Osteoblast (primary cell): Measurements from ENCODE around the gene SPIRE1. TPM values are rescaled to one million over a fixed set of nuclear protein-coding genes. Genes with fewer than 3 reads are reported as not detected.

Experiments
- DNase-seq: peaks from one replicate; pipeline ENCODE4 v3.0.0; 2011; ENCODE audit warnings: low spot score, mixed read lengths; ENCODE audit not compliant: insufficient read length; ENCODE audit errors: missing footprints
- H2AFZ ChIP-seq: 2 replicates; pipeline ENCODE4 v1.6.0; 2011; ENCODE audit warnings: mild to moderate bottlenecking, low read length
- H3K27ac ChIP-seq: 2 replicates; pipeline ENCODE4 v1.5.1; 2011; ENCODE audit warnings: mild to moderate bottlenecking, low read depth, low read length, moderate library complexity
- H3K27me3 ChIP-seq: 2 replicates; pipeline ENCODE4 v1.6.0; 2012; ENCODE audit warnings: mild to moderate bottlenecking, control low read depth, inconsistent platforms, low read length, moderate library complexity; ENCODE audit not compliant: insufficient read depth
- H3K36me3 ChIP-seq: 2 replicates; pipeline ENCODE4 v1.5.1; 2011; ENCODE audit warnings: mild to moderate bottlenecking, low read length, control low read depth, moderate library complexity; ENCODE audit not compliant: insufficient read depth
- H3K4me1 ChIP-seq: 2 replicates; pipeline ENCODE4 v1.5.1; 2011; ENCODE audit warnings: mild to moderate bottlenecking, low read length, control low read depth, moderate library complexity; ENCODE audit not compliant: insufficient read depth
- H3K4me2 ChIP-seq: 2 replicates; pipeline ENCODE4 v1.6.0; 2011; ENCODE audit warnings: mild to moderate bottlenecking, low read length; ENCODE audit not compliant: insufficient read depth
- H3K4me3 ChIP-seq: fragments of 200-600 bp; sonication (generic); 3 replicates; pipeline ENCODE4 v1.5.1; 2012; ENCODE audit warnings: mild to moderate bottlenecking, low read length, inconsistent platforms; ENCODE audit not compliant: insufficient read depth
- H3K79me2 ChIP-seq: 2 replicates; pipeline ENCODE4 v1.6.0; 2012; ENCODE audit warnings: mild to moderate bottlenecking, low read length, control low read depth, inconsistent platforms; ENCODE audit not compliant: insufficient read depth
- H3K9me3 ChIP-seq: 2 replicates; pipeline ENCODE4 v1.5.1; 2011; ENCODE audit warnings: low read depth, low read length, control low read depth
- H4K20me1 ChIP-seq: 2 replicates; pipeline ENCODE4 v1.6.0; 2012; ENCODE audit warnings: mild to moderate bottlenecking, low read length, control low read depth; ENCODE audit not compliant: insufficient read depth
- CTCF ChIP-seq: IDR thresholded peaks from 2 replicates; pipeline ENCODE4 v1.5.1; 2011; ENCODE audit warnings: mild to moderate bottlenecking, low read depth, low read length, moderate library complexity; ENCODE audit errors: extremely low read depth
- total RNA-seq: library from RNA; depleted of rRNA; stranded (reverse); fragments of >200 nt; gene quantifications from 2 replicates; pipeline ENCODE4 v1.2.3, GENCODE V29; 2012

Gene SPIRE1
- total RNA-seq, 1 donor, result 64.4 TPM

- Histone ChIP-seq H3K4me2 (no peak overlapping the region), H3K9me3 (no peaks in the 10 kb centered on the region), H3K27ac (no peak overlapping the region), H3K27me3 (no peaks in the 10 kb centered on the region), H3K4me1 (peaks cover 22% of the 10 kb centered on the region), H4K20me1 (peaks cover 5% of the 10 kb centered on the region), H3K4me3 (no peak overlapping the region), H2AFZ (no peak overlapping the region), H3K36me3 (no peaks in the 10 kb centered on the region), H3K79me2 (peaks cover 18% of the 10 kb centered on the region)
- TF ChIP-seq CTCF, result no peak
- no peak for DNase-seq
Observed at GRCh38 chr18:12405066-12405465, 252.8 kb downstream of the SPIRE1 start.

GRCh38 chr18:12403601-12404506 lies 254.1 kb downstream of the SPIRE1 start:
- peak; percentile 86 for DNase-seq
- peak overlapping the region; percentile 33 for H3K4me2 ChIP-seq
- H3K36me3 ChIP-seq, result no peaks in the 10 kb centered on the region
- H2AFZ ChIP-seq, result peak overlapping the region; percentile 3
- TF ChIP-seq CTCF, result no peak
- H3K27ac ChIP-seq, result peak overlapping the region; percentile 48
- no peak overlapping the region for H3K4me3 ChIP-seq
- H4K20me1 ChIP-seq, result no peaks in the 10 kb centered on the region
- H3K79me2 ChIP-seq, result peaks cover 7% of the 10 kb centered on the region
- no peaks in the 10 kb centered on the region for H3K27me3 ChIP-seq
- peaks cover 15% of the 10 kb centered on the region for H3K4me1 ChIP-seq
- no peaks in the 10 kb centered on the region for H3K9me3 ChIP-seq

DNA sequence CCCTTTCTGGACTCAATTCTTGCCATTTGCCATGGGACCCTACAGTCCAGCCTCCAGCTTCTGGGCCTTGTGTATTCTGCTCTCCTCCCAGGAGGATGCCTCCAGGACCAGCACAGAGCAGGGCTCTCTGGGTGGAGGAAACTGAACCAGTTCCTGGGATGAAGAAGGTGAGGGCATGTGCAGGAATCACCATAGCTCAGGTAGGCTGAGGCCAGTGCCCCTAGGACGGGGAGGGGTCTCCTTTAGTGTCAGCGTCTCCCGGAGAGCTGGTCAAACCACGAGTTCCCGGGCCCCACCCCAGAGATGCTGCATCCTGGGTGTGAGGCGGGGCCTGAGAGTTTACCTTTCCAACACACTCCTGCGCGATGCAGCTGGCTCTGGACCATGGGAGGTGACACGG lies 256.0 kb downstream of the SPIRE1 start:
- H3K27me3 ChIP-seq, result no peaks in the 10 kb centered on the region
- H2AFZ ChIP-seq, result no peak overlapping the region
- H3K27ac ChIP-seq, result no peak overlapping the region
- no peak overlapping the region for H3K4me3 ChIP-seq
- H3K4me1 ChIP-seq, result peaks cover 13% of the 10 kb centered on the region
- H3K9me3 ChIP-seq, result no peaks in the 10 kb centered on the region
- H3K79me2 ChIP-seq, result no peaks in the 10 kb centered on the region
- no peak overlapping the region for H3K4me2 ChIP-seq
- TF ChIP-seq CTCF, result no peak
- DNase-seq, result no peak
- no peaks in the 10 kb centered on the region for H3K36me3 ChIP-seq
- H4K20me1 ChIP-seq, result no peaks in the 10 kb centered on the region

GRCh38 chr18:12399231-12399630 lies 258.7 kb downstream of the SPIRE1 start:
- no peaks in the 10 kb centered on the region for H3K9me3 ChIP-seq

More at GRCh38 chr18:12399231-12399630, 258.7 kb downstream of the SPIRE1 start:
- H3K27ac ChIP-seq, result no peak overlapping the region
- no peaks in the 10 kb centered on the region for H3K27me3 ChIP-seq
- no peaks in the 10 kb centered on the region for H3K36me3 ChIP-seq
- no peak overlapping the region for H3K4me3 ChIP-seq
- no peak overlapping the region for H2AFZ ChIP-seq
- H3K4me2 ChIP-seq, result no peak overlapping the region
- DNase-seq, result no peak
- H3K4me1 ChIP-seq, result peaks cover 12% of the 10 kb centered on the region
- no peaks in the 10 kb centered on the region for H4K20me1 ChIP-seq
- no peak for TF ChIP-seq CTCF
- no peaks in the 10 kb centered on the region for H3K79me2 ChIP-seq
